Transverse colon (tissue), 3 donors: ENCODE results near the gene AKR1C8.
"Not testable (repeated sequence)": the region's sequence is repeated elsewhere in the genome, so short reads cannot be mapped to it uniquely, and the experiment has no call there.

ENCODE experiments used
- POLR2A ChIP-seq: fragments of 450-650 bp; IDR thresholded peaks from one replicate; pipeline ENCODE4 v1.6.1; 2016; ENCODE audit warnings: antibody characterized with exemption, mild to moderate bottlenecking, moderate library complexity
- TF ChIP-seq, protein P1 (sequence below), 5 experiments: fragments of 200-600 bp in 3 of 5; fragments of 450-650 bp in 2 of 5; sonication (generic) in 3 of 5; IDR thresholded peaks; 1 replicate in 2 of 5; 2 replicates in 3 of 5; pipeline ENCODE4 v1.5.1; 2016 to 2017; ENCODE audit warnings: antibody characterized with exemption in 5 of 5, inconsistent platforms in 3 of 5, mild to moderate bottlenecking in 2 of 5, moderate library complexity in 1 of 5

DNA sequence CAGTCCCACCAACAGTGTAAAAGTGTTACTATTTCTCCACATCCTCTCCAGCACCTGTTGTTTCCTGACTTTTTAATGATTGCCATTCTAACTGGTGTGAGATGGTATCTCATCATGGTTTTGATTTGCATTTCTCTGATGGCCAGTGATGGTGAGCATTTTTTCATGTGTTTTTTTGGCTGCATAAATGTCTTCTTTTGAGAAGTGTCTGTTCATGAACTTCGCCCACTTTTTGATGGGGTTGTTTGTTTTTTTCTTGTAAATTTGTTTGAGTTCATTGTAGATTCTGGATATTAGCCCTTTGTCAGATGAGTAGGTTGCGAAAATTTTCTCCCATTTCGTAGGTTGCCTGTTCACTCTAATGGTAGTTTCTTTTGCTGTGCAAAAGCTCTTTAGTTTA is 9.4 kb downstream of the AKR1C8 start:
- TF ChIP-seq, protein P1, sequence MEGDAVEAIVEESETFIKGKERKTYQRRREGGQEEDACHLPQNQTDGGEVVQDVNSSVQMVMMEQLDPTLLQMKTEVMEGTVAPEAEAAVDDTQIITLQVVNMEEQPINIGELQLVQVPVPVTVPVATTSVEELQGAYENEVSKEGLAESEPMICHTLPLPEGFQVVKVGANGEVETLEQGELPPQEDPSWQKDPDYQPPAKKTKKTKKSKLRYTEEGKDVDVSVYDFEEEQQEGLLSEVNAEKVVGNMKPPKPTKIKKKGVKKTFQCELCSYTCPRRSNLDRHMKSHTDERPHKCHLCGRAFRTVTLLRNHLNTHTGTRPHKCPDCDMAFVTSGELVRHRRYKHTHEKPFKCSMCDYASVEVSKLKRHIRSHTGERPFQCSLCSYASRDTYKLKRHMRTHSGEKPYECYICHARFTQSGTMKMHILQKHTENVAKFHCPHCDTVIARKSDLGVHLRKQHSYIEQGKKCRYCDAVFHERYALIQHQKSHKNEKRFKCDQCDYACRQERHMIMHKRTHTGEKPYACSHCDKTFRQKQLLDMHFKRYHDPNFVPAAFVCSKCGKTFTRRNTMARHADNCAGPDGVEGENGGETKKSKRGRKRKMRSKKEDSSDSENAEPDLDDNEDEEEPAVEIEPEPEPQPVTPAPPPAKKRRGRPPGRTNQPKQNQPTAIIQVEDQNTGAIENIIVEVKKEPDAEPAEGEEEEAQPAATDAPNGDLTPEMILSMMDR (IDR thresholded peaks at IDR 0.05): not testable (repeated sequence)
- not testable (repeated sequence) for TF ChIP-seq POLR2A
